Effector memory CD4-positive, alpha-beta T cell (primary cell): ENCODE measurements around the gene BMS1.
"Not testable (repeated sequence)": the region's sequence is repeated elsewhere in the genome, so short reads cannot be mapped to it uniquely, and the experiment has no call there.

Experiments used
- DNase-seq, 3 donors: peaks; one replicate each; pipeline ENCODE4 v3.0.0-alpha.2; 2020
- H3K27ac ChIP-seq: 2 replicates; pipeline ENCODE4 v1.7.0; 2013; ENCODE audit warnings: mild to moderate bottlenecking, low read length, moderate library complexity; ENCODE audit not compliant: insufficient read depth, poor library complexity, severe bottlenecking
- H3K27me3 ChIP-seq: replicated peaks from 2 replicates; pipeline ENCODE4 v1.7.0; 2013; ENCODE audit warnings: mild to moderate bottlenecking, low read length; ENCODE audit not compliant: insufficient read depth, control insufficient read depth, poor library complexity, severe bottlenecking
- H3K36me3 ChIP-seq: 2 replicates; pipeline ENCODE4 v1.7.0; 2013; ENCODE audit warnings: mild to moderate bottlenecking, low read length, moderate library complexity; ENCODE audit not compliant: control insufficient read depth, insufficient read depth
- H3K4me1 ChIP-seq: 2 replicates; pipeline ENCODE4 v1.7.0; 2013; ENCODE audit warnings: low read length, mild to moderate bottlenecking; ENCODE audit not compliant: control insufficient read depth, insufficient read depth, poor library complexity, severe bottlenecking
- H3K4me3 ChIP-seq: 2 replicates; pipeline ENCODE4 v1.7.0; 2013; ENCODE audit warnings: low read length, low read depth, mild to moderate bottlenecking; ENCODE audit not compliant: insufficient read depth, poor library complexity, severe bottlenecking
- H3K9me3 ChIP-seq: 2 replicates; pipeline ENCODE4 v1.7.0; 2013; ENCODE audit warnings: mild to moderate bottlenecking, low read length, moderate library complexity; ENCODE audit not compliant: control insufficient read depth

Gene BMS1

GRCh38 chr10:42783181-42783549 lies 570 bp downstream of the BMS1 start:
- H3K27ac ChIP-seq = peak overlapping the region; percentile 67
- H3K9me3 ChIP-seq = no peaks in the 10 kb centered on the region
- peak overlapping the region; percentile 90 for H3K4me3 ChIP-seq
- H3K27me3 ChIP-seq = no peaks in the 10 kb centered on the region
- peak in 1 of 3 donors; percentile 7 for DNase-seq
- peaks cover 27% of the 10 kb centered on the region for H3K36me3 ChIP-seq
- H3K4me1 ChIP-seq = peaks cover 4% of the 10 kb centered on the region

- Histone ChIP-seq H3K4me3 (no peak overlapping the region), H3K9me3 (no peaks in the 10 kb centered on the region), H3K27me3 (no peaks in the 10 kb centered on the region), H3K36me3 (peaks cover 49% of the 10 kb centered on the region), H3K27ac (no peak overlapping the region), H3K4me1 (peaks cover 4% of the 10 kb centered on the region)
- DNase-seq = no peak
These were observed 3.2 kb downstream of the BMS1 start for GRCh38 chr10:42785759-42786158.

- DNase-seq = no peak
- H3K27me3 ChIP-seq = no peaks in the 10 kb centered on the region
- H3K4me1 ChIP-seq = no peaks in the 10 kb centered on the region
- no peaks in the 10 kb centered on the region for H3K9me3 ChIP-seq
- H3K27ac ChIP-seq = no peak overlapping the region
- no peak overlapping the region for H3K4me3 ChIP-seq
- H3K36me3 ChIP-seq = peaks cover 77% of the 10 kb centered on the region
These were observed 8.2 kb downstream of the BMS1 start for GRCh38 chr10:42790835-42791234.

- H3K9me3 ChIP-seq = no peaks in the 10 kb centered on the region
- no peak for DNase-seq
- no peak overlapping the region for H3K27ac ChIP-seq
- no peak overlapping the region for H3K4me3 ChIP-seq
- H3K36me3 ChIP-seq = peaks cover 82% of the 10 kb centered on the region
- H3K27me3 ChIP-seq = no peaks in the 10 kb centered on the region
- H3K4me1 ChIP-seq = no peaks in the 10 kb centered on the region
These were observed 13.1 kb downstream of the BMS1 start for GRCh38 chr10:42795701-42796100.

GRCh38 chr10:42801135-42801534 lies 18.5 kb downstream of the BMS1 start:
- Histone ChIP-seq H3K9me3 (no peaks in the 10 kb centered on the region), H3K27ac (no peak overlapping the region), H3K36me3 (peaks cover 73% of the 10 kb centered on the region), H3K4me1 (no peaks in the 10 kb centered on the region), H3K27me3 (no peaks in the 10 kb centered on the region), H3K4me3 (no peak overlapping the region)
- no peak for DNase-seq

- Histone ChIP-seq H3K9me3 (no peaks in the 10 kb centered on the region), H3K27ac (no peak overlapping the region), H3K36me3 (peaks cover 66% of the 10 kb centered on the region), H3K27me3 (no peaks in the 10 kb centered on the region), H3K4me1 (no peaks in the 10 kb centered on the region), H3K4me3 (no peak overlapping the region)
- no peak for DNase-seq
These were observed 20.3 kb downstream of the BMS1 start for GRCh38 chr10:42802876-42803275.

GRCh38 chr10:42809676-42810075 lies 27.1 kb downstream of the BMS1 start:
- DNase-seq = no peak
- H3K36me3 ChIP-seq = peaks cover 22% of the 10 kb centered on the region
- H3K4me3 ChIP-seq = no peak overlapping the region
- H3K27ac ChIP-seq = no peak overlapping the region
- no peaks in the 10 kb centered on the region for H3K9me3 ChIP-seq
- no peaks in the 10 kb centered on the region for H3K4me1 ChIP-seq
- H3K27me3 ChIP-seq = no peaks in the 10 kb centered on the region

GRCh38 chr10:42812028-42812427 lies 29.4 kb downstream of the BMS1 start:
- Histone ChIP-seq H3K4me1 (no peaks in the 10 kb centered on the region), H3K27me3 (no peaks in the 10 kb centered on the region), H3K9me3 (no peaks in the 10 kb centered on the region), H3K27ac (no peak overlapping the region), H3K36me3 (peaks cover 6% of the 10 kb centered on the region), H3K4me3 (no peak overlapping the region)
- DNase-seq = no peak

- H3K27me3 ChIP-seq, H3K4me3 ChIP-seq, H3K27ac ChIP-seq, H3K9me3 ChIP-seq, H3K4me1 ChIP-seq, DNase-seq: not testable (repeated sequence)
- H3K36me3 ChIP-seq = peaks cover 16% of the 10 kb centered on the region
These were observed 31.5 kb downstream of the BMS1 start for GRCh38 chr10:42813989-42814687.

- not testable (repeated sequence) for H3K27me3 ChIP-seq, DNase-seq, H3K4me3 ChIP-seq, H3K4me1 ChIP-seq, H3K27ac ChIP-seq, H3K9me3 ChIP-seq
- H3K36me3 ChIP-seq = peaks cover 21% of the 10 kb centered on the region
These were observed 33.7 kb downstream of the BMS1 start for GRCh38 chr10:42816334-42816733.
